Natural killer cell (primary cell): ENCODE measurements around the gene PREPL. TPM values are rescaled to one million over a fixed set of nuclear protein-coding genes. Genes with fewer than 3 reads are reported as not detected.
"Not testable (repeated sequence)": the region's sequence is repeated elsewhere in the genome, so short reads cannot be mapped to it uniquely, and the experiment has no call there.

Experiments used
- ATAC-seq, 3 donors: fragments of 150-1000 bp in 2 of 3; fragments of 200-7000 bp in 1 of 3; cut with Tn5 transposase; 1 replicate in 1 of 3; 2 replicates in 2 of 3; pipeline ENCODE4 v1.10.0; 2021; ENCODE audit warnings: mild to moderate bottlenecking in 2 of 3, moderate library complexity in 2 of 3
- DNase-seq, 2 donors: peaks; one replicate each; pipeline versions ENCODE4 v3.0.0 to v3.0.0-alpha.2; 2013 to 2021; ENCODE audit warnings: mixed read lengths in 1 of 2
- H3K27ac ChIP-seq: one replicate; pipeline ENCODE4 v1.5.1; 2013; ENCODE audit warnings: mild to moderate bottlenecking, low read length
- H3K27me3 ChIP-seq: one replicate; pipeline ENCODE4 v1.6.1; 2013; ENCODE audit warnings: low read length; ENCODE audit not compliant: control insufficient read depth, insufficient read depth
- H3K36me3 ChIP-seq: one replicate; pipeline ENCODE4 v1.6.1; 2013; ENCODE audit warnings: low read length; ENCODE audit not compliant: control insufficient read depth, insufficient read depth
- H3K4me1 ChIP-seq: one replicate; pipeline ENCODE4 v1.6.1; 2013; ENCODE audit warnings: low read length; ENCODE audit not compliant: control insufficient read depth, insufficient read depth
- H3K4me3 ChIP-seq: one replicate; pipeline ENCODE4 v1.5.1; 2013; ENCODE audit warnings: low read length
- H3K9me3 ChIP-seq: one replicate; pipeline ENCODE4 v1.6.1; 2013; ENCODE audit warnings: low read length; ENCODE audit not compliant: control insufficient read depth, insufficient read depth
- H3K27ac Mint-ChIP-seq, 2 donors: one replicate each; pipeline ENCODE4 v1.8.0; 2022; ENCODE audit warnings: mild to moderate bottlenecking in 2 of 2, mixed read lengths in 2 of 2, moderate library complexity in 1 of 2
- H3K27me3 Mint-ChIP-seq, 2 donors: one replicate each; pipeline ENCODE4 v1.8.0; 2022; ENCODE audit warnings: low read depth in 2 of 2, mixed read lengths in 2 of 2
- H3K36me3 Mint-ChIP-seq: one replicate; pipeline ENCODE4 v1.8.0; 2022; ENCODE audit warnings: mixed read lengths
- H3K4me1 Mint-ChIP-seq, 2 donors: one replicate each; pipeline ENCODE4 v1.8.0; 2022; ENCODE audit warnings: mixed read lengths in 2 of 2
- H3K4me3 Mint-ChIP-seq: one replicate; pipeline ENCODE4 v1.8.0; 2022; ENCODE audit warnings: mild to moderate bottlenecking, moderate library complexity, mixed read lengths
- H3K9me3 Mint-ChIP-seq, 2 donors: one replicate each; pipeline ENCODE4 v1.8.0; 2022; ENCODE audit warnings: mixed read lengths in 2 of 2
- CTCF ChIP-seq: fragments of 200-600 bp; IDR thresholded peaks from one replicate; pipeline ENCODE4 v1.8.0; 2022; ENCODE audit warnings: antibody characterized with exemption
- WGBS: methylation state at CpG from one replicate; pipeline ENCODE4 v1.1.7; 2013; ENCODE audit warnings: missing lambda C conversion rate; ENCODE audit not compliant: insufficient coverage; 5-methylcytosine and 5-hydroxymethylcytosine counted together
- intact Hi-C: fragments of 100-400 bp; cut with micrococcal nuclease; formaldehyde crosslinking; loops from one replicate; pipeline ENCODE4 v1.14.2; 2022
- total RNA-seq, 4 donors: library from RNA; stranded (reverse); fragments of 120-200 nt in 1 of 4; gene quantifications; one replicate each; pipeline versions ENCODE4 v1.2.3 to v1.2.4, GENCODE V29; 2013 to 2022

PREPL gene
- total RNA-seq, 3 donors from 2014 or later (not counting 1 experiment from before 2014, with no cell fraction given): 17.2 to 23.2 (median 18.4) TPM

- H3K36me3 ChIP-seq: no peaks in the 10 kb centered on the region
- no peak overlapping the region for H3K27ac Mint-ChIP-seq
- H3K4me3 Mint-ChIP-seq: no peak overlapping the region
- WGBS: 63% methylated on average over 1 of the region's 3 CpGs
- no peaks in the 10 kb centered on the region for H3K4me1 ChIP-seq
- H3K27me3 Mint-ChIP-seq: no peaks in the 10 kb centered on the region
- H3K4me3 ChIP-seq: no peak overlapping the region
- H3K9me3 Mint-ChIP-seq: no peaks in the 10 kb centered on the region
- no peaks in the 10 kb centered on the region for H3K9me3 ChIP-seq
- intact Hi-C loops: no loop called here
- no peak for ATAC-seq
- no peaks in the 10 kb centered on the region for H3K27me3 ChIP-seq
- DNase-seq: peak in 1 of 2 donors; percentile 63
- no peak overlapping the region for H3K27ac ChIP-seq
- peaks cover 10% of the 10 kb centered on the region in 2 donors for H3K4me1 Mint-ChIP-seq
- TF ChIP-seq CTCF: peak; percentile 56
- peaks cover 10% of the 10 kb centered on the region for H3K36me3 Mint-ChIP-seq
Observed at GRCh38 chr2:44392338-44392943, 31.1 kb upstream of the PREPL start.

- Histone ChIP-seq H3K36me3 (no peaks in the 10 kb centered on the region), H3K9me3 (no peaks in the 10 kb centered on the region), H3K27ac (no peak overlapping the region), H3K27me3 (no peaks in the 10 kb centered on the region), H3K4me1 (no peaks in the 10 kb centered on the region), H3K4me3 (no peak overlapping the region)
- no peak for DNase-seq
- Mint-ChIP-seq H3K27me3 (no peaks in the 10 kb centered on the region), H3K4me3 (no peak overlapping the region), H3K4me1 (peaks cover 19% of the 10 kb centered on the region in 2 donors), H3K36me3 (peaks cover 16% of the 10 kb centered on the region), H3K27ac (no peak overlapping the region), H3K9me3 (no peaks in the 10 kb centered on the region)
- WGBS: no CpG with 5 or more reads among the region's 1 CpG
- no peak for ATAC-seq
- TF ChIP-seq CTCF: peak; percentile 20
- intact Hi-C loops: no loop called here
Observed at GRCh38 chr2:44389895-44390294, 28.6 kb upstream of the PREPL start.

- Histone ChIP-seq H3K4me1 (no peaks in the 10 kb centered on the region), H3K9me3 (no peaks in the 10 kb centered on the region), H3K4me3 (no peak overlapping the region), H3K36me3 (no peaks in the 10 kb centered on the region), H3K27me3 (no peaks in the 10 kb centered on the region), H3K27ac (no peak overlapping the region)
- Mint-ChIP-seq H3K4me3 (no peak overlapping the region), H3K9me3 (no peaks in the 10 kb centered on the region), H3K36me3 (peaks cover 19% of the 10 kb centered on the region), H3K27ac (no peak overlapping the region), H3K4me1 (peaks cover 19 to 20% of the 10 kb centered on the region in 2 donors), H3K27me3 (no peaks in the 10 kb centered on the region)
- 59% methylated on average over 4 of the region's 4 CpGs for WGBS
- DNase-seq (no peak), ATAC-seq (no peak)
- intact Hi-C loops: no loop called here
- no peak for TF ChIP-seq CTCF
Observed at GRCh38 chr2:44388877-44389276, 27.6 kb upstream of the PREPL start.

- H3K4me1 ChIP-seq, H3K36me3 ChIP-seq, H3K4me3 Mint-ChIP-seq, DNase-seq, H3K27ac ChIP-seq, intact Hi-C loops, ATAC-seq, H3K27ac Mint-ChIP-seq, H3K4me3 ChIP-seq, H3K9me3 Mint-ChIP-seq, H3K27me3 Mint-ChIP-seq, H3K9me3 ChIP-seq, H3K27me3 ChIP-seq: not testable (repeated sequence)
- WGBS: 100% methylated on average over 1 of the region's 2 CpGs
- Mint-ChIP-seq H3K36me3 (peaks cover 19% of the 10 kb centered on the region), H3K4me1 (peaks cover 19 to 20% of the 10 kb centered on the region in 2 donors)
Observed at GRCh38 chr2:44385226-44385625, 23.9 kb upstream of the PREPL start.
